H1 (cell line): ENCODE data around the gene SLC2A4RG. TPM values are rescaled to one million over a fixed set of nuclear protein-coding genes. Genes with fewer than 3 reads are reported as not detected.

Experiments used
- CTCF ChIA-PET: fragments of 300-600 bp; sonication (Branson Sonifier 250); formaldehyde crosslinking; loops from one replicate; lab custom pipeline; 2021; ENCODE audit not compliant: partially characterized antibody; lab: Charles Lee
- POLR2A ChIA-PET: fragments of 300-600 bp; sonication (Branson Sonifier 250); formaldehyde crosslinking; loops from one replicate; lab custom pipeline; 2021; ENCODE audit warnings: inconsistent platforms; ENCODE audit not compliant: partially characterized antibody; lab: Charles Lee
- DNase-seq, 2 experiments: peaks; one replicate each; pipeline versions ENCODE4 v3.0.0 to v3.0.0-alpha.2; 2010 to 2022; ENCODE audit warnings: low spot score in 2 of 2, low read depth in 1 of 2, mixed read lengths in 1 of 2
- FAIRE-seq: peaks from 2 replicates; lab custom pipeline; 2011; peaks lifted over from hg19 to GRCh38; lab: Jason Lieb, UNC
- H2AFZ ChIP-seq: 2 replicates; pipeline ENCODE4 v1.8.1; 2012; ENCODE audit warnings: low read length, inconsistent platforms
- H2AK5ac ChIP-seq: 2 replicates; pipeline ENCODE4 v1.6.1; 2013; ENCODE audit warnings: low read depth, low read length
- H2BK120ac ChIP-seq: replicated peaks from 2 replicates; pipeline ENCODE3; 2013; ENCODE audit warnings: low read depth, low read length, inconsistent platforms
- H2BK12ac ChIP-seq: 2 replicates; pipeline ENCODE4 v1.6.1; 2013; ENCODE audit warnings: low read depth, low read length
- H2BK15ac ChIP-seq: 2 replicates; pipeline ENCODE4 v1.6.1; 2013; ENCODE audit warnings: low read length
- H2BK20ac ChIP-seq: 2 replicates; pipeline ENCODE4 v1.6.1; 2013; ENCODE audit warnings: low read length
- H2BK5ac ChIP-seq: 2 replicates; pipeline ENCODE4 v1.6.1; 2013; ENCODE audit warnings: low read depth, low read length
- H3K14ac ChIP-seq: 2 replicates; pipeline ENCODE4 v1.6.1; 2013; ENCODE audit warnings: inconsistent platforms; ENCODE audit not compliant: insufficient read length
- H3K18ac ChIP-seq: 2 replicates; pipeline ENCODE4 v1.6.1; 2013; ENCODE audit warnings: low read length; ENCODE audit errors: extremely low read depth
- H3K23ac ChIP-seq: 2 replicates; pipeline ENCODE4 v1.6.1; 2013; ENCODE audit warnings: inconsistent platforms; ENCODE audit not compliant: insufficient read length
- H3K23me2 ChIP-seq: 2 replicates; pipeline ENCODE4 v1.6.1; 2013; ENCODE audit warnings: low read depth, low read length
- H3K27ac ChIP-seq: 2 replicates; pipeline ENCODE4 v1.6.1; 2011; ENCODE audit warnings: low read depth, low read length, inconsistent platforms
- H3K27me3 ChIP-seq, 4 experiments: replicated peaks in 1 of 4; 1 replicate in 1 of 4; 2 replicates in 3 of 4; pipeline versions ENCODE4 v1.6.1 to v1.8.1; 2011 to 2013; ENCODE audit warnings: low read length in 3 of 4, mild to moderate bottlenecking in 3 of 4, inconsistent platforms in 2 of 4, mixed read lengths in 2 of 4, moderate library complexity in 1 of 4; ENCODE audit not compliant: control insufficient read depth in 3 of 4, insufficient read depth in 3 of 4; ENCODE audit errors: extremely low read depth in 1 of 4
- H3K36me3 ChIP-seq, 4 experiments: 2 replicates each; pipeline versions ENCODE4 v1.6.1 to v1.8.1; 2011 to 2013; ENCODE audit warnings: mild to moderate bottlenecking in 4 of 4, low read length in 3 of 4, moderate library complexity in 2 of 4, control low read depth in 1 of 4, inconsistent platforms in 1 of 4; ENCODE audit not compliant: insufficient read depth in 4 of 4, control insufficient read depth in 2 of 4
- H3K4ac ChIP-seq: replicated peaks from 2 replicates; pipeline ENCODE3; 2013; ENCODE audit warnings: low read length, low read depth, mixed read lengths, inconsistent platforms; ENCODE audit not compliant: insufficient read length
- H3K4me1 ChIP-seq, 4 experiments: replicated peaks in 1 of 4; 1 replicate in 1 of 4; 2 replicates in 3 of 4; pipeline versions ENCODE4 v1.6.1 to v1.8.1; 2011 to 2013; ENCODE audit warnings: low read length in 3 of 4, inconsistent platforms in 2 of 4, mixed read lengths in 1 of 4; ENCODE audit not compliant: insufficient read depth in 4 of 4, control insufficient read depth in 3 of 4
- H3K4me2 ChIP-seq, 2 experiments: 2 replicates each; pipeline versions ENCODE4 v1.6.1 to v1.8.1; 2011 to 2013; ENCODE audit warnings: low read depth in 2 of 2, low read length in 2 of 2, control low read depth in 1 of 2, inconsistent platforms in 1 of 2, mild to moderate bottlenecking in 1 of 2; ENCODE audit not compliant: insufficient read depth in 1 of 2
- H3K4me3 ChIP-seq, 4 experiments: fragments of 200-600, 300-600 bp in 1 of 4; sonication (generic), shearing (Covaris generic), sonication (Bioruptor Twin) in 1 of 4; 2 replicates each; pipeline versions ENCODE4 v1.5.1 to v1.8.1; 2011 to 2016; ENCODE audit warnings: low read length in 4 of 4, low read depth in 3 of 4, control low read depth in 2 of 4, inconsistent platforms in 2 of 4, mild to moderate bottlenecking in 2 of 4, mixed read lengths in 1 of 4, moderate library complexity in 1 of 4; ENCODE audit not compliant: insufficient read depth in 2 of 4; ENCODE audit errors: extremely low read depth in 1 of 4
- H3K56ac ChIP-seq: replicated peaks from 2 replicates; pipeline ENCODE3; 2013; ENCODE audit warnings: low read depth, mild to moderate bottlenecking, mixed read lengths, low read length, inconsistent platforms; ENCODE audit not compliant: insufficient read length
- H3K79me1 ChIP-seq: 2 replicates; pipeline ENCODE4 v1.6.1; 2013; ENCODE audit warnings: low read depth, low read length, control low read depth
- H3K79me2 ChIP-seq, 2 experiments: 2 replicates each; pipeline versions ENCODE4 v1.6.1 to v1.8.1; 2012 to 2013; ENCODE audit warnings: low read length in 2 of 2, mild to moderate bottlenecking in 2 of 2, inconsistent platforms in 1 of 2; ENCODE audit not compliant: insufficient read depth in 2 of 2, control insufficient read depth in 1 of 2
- H3K9ac ChIP-seq, 4 experiments: replicated peaks in 1 of 4; 1 replicate in 1 of 4; 2 replicates in 3 of 4; pipeline versions ENCODE4 v1.6.1 to v1.8.1; 2011 to 2013; ENCODE audit warnings: low read depth in 3 of 4, low read length in 3 of 4, control low read depth in 2 of 4, mild to moderate bottlenecking in 2 of 4, moderate library complexity in 2 of 4, inconsistent platforms in 1 of 4; ENCODE audit errors: extremely low read depth in 1 of 4
- H3K9me3 ChIP-seq, 2 experiments: 2 replicates each; pipeline versions ENCODE4 v1.6.1 to v1.8.1; 2012 to 2013; ENCODE audit warnings: mild to moderate bottlenecking in 2 of 2, moderate library complexity in 2 of 2, control low read depth in 1 of 2, inconsistent platforms in 1 of 2, low read depth in 1 of 2, low read length in 1 of 2, mixed read lengths in 1 of 2; ENCODE audit not compliant: insufficient read depth in 2 of 2
- H4K20me1 ChIP-seq, 2 experiments: replicated peaks in 1 of 2; 2 replicates each; pipeline versions ENCODE3 to v1.8.1; 2011 to 2013; ENCODE audit warnings: inconsistent platforms in 2 of 2, low read length in 2 of 2, mild to moderate bottlenecking in 1 of 2; ENCODE audit not compliant: insufficient read depth in 2 of 2, control insufficient read depth in 1 of 2
- H4K5ac ChIP-seq: 2 replicates; pipeline ENCODE4 v1.6.1; 2013; ENCODE audit warnings: low read length, low read depth, mixed read lengths, inconsistent platforms; ENCODE audit not compliant: insufficient read length
- H4K8ac ChIP-seq: 2 replicates; pipeline ENCODE4 v1.8.0; 2013; ENCODE audit warnings: mild to moderate bottlenecking, moderate library complexity, low read length, inconsistent platforms; ENCODE audit not compliant: insufficient read depth; ENCODE audit errors: extremely low read depth
- H4K91ac ChIP-seq: replicated peaks from 2 replicates; pipeline ENCODE3; 2013; ENCODE audit warnings: low read length, mixed read lengths, inconsistent platforms; ENCODE audit not compliant: insufficient read length
- ATF3 ChIP-seq: IDR thresholded peaks from 2 replicates; pipeline ENCODE4 v1.6.1; 2011; ENCODE audit warnings: low read depth, mild to moderate bottlenecking, low read length; ENCODE audit not compliant: insufficient read depth
- BACH1 ChIP-seq: IDR thresholded peaks from 2 replicates; pipeline ENCODE4 v1.6.1; 2012; ENCODE audit warnings: low read length, improper control_type of control experiment
- CHD2 ChIP-seq: IDR thresholded peaks from 2 replicates; pipeline ENCODE4 v1.6.1; 2012; ENCODE audit warnings: low read length, improper control_type of control experiment
- CTBP2 ChIP-seq: IDR thresholded peaks from 2 replicates; pipeline ENCODE4 v1.7.0; 2011; ENCODE audit warnings: borderline replicate concordance, mild to moderate bottlenecking, moderate library complexity, mixed read lengths, low read length; ENCODE audit not compliant: insufficient read depth, insufficient read length
- HDAC2 ChIP-seq, 2 experiments: fragments of 300-600 bp in 1 of 2; sonication (generic) in 1 of 2; IDR thresholded peaks; 2 replicates each; pipeline ENCODE4 v1.6.1; 2011 to 2012; ENCODE audit warnings: low read depth in 2 of 2, low read length in 2 of 2, mild to moderate bottlenecking in 2 of 2, moderate library complexity in 2 of 2, borderline replicate concordance in 1 of 2, inconsistent platforms in 1 of 2
- KDM5A ChIP-seq: fragments of 200-600 bp; IDR thresholded peaks from 2 replicates; pipeline ENCODE4 v1.7.1; 2012; ENCODE audit warnings: mild to moderate bottlenecking, low read length, inconsistent platforms, mixed read lengths
- NANOG ChIP-seq: IDR thresholded peaks from 2 replicates; pipeline ENCODE4 v1.6.1; 2011; ENCODE audit warnings: low read length, low read depth, mild to moderate bottlenecking, inconsistent platforms; ENCODE audit not compliant: insufficient read depth, poor library complexity, severe bottlenecking
- POLR2A ChIP-seq, 2 experiments: IDR thresholded peaks; 1 replicate in 1 of 2; 2 replicates in 1 of 2; pipeline ENCODE4 v1.6.1; 2011; ENCODE audit warnings: low read depth in 2 of 2, low read length in 2 of 2, mild to moderate bottlenecking in 2 of 2; ENCODE audit errors: control extremely low read depth in 1 of 2
- POU5F1 ChIP-seq: IDR thresholded peaks from 2 replicates; pipeline ENCODE4 v1.6.1; 2011; ENCODE audit warnings: low read depth, mild to moderate bottlenecking, low read length, moderate library complexity
- SIRT6 ChIP-seq: IDR thresholded peaks from one replicate; pipeline ENCODE4 v1.7.1; 2012; ENCODE audit warnings: low read length, inconsistent platforms
- WGBS, 2 experiments: shearing (Covaris generic) in 1 of 2; methylation state at CpG; one replicate each; pipeline versions ENCODE4 v1.1.6 to v1.1.7; 2013 to 2015; ENCODE audit warnings: low lambda C conversion rate in 2 of 2, mixed read lengths in 2 of 2, inconsistent platforms in 1 of 2, low coverage in 1 of 2, missing lambda C conversion rate in 1 of 2; ENCODE audit not compliant: insufficient replicate concordance in 2 of 2, insufficient coverage in 1 of 2, insufficient read length in 1 of 2; ENCODE audit errors: extremely low coverage in 1 of 2, missing lambda C conversion rate in 1 of 2; 5-methylcytosine and 5-hydroxymethylcytosine counted together
- polyA plus RNA-seq, 7 experiments: library from polyadenylated mRNA; depleted of rRNA in 3 of 7; stranded (reverse) in 5 of 7; unstranded in 2 of 7; fragments of >200 nt in 5 of 7; fragments of 200-250 nt in 2 of 7; gene quantifications; 1 replicate in 5 of 7; 2 replicates in 1 of 7; 4 replicates in 1 of 7; pipeline versions ENCODE4 v1.2.1 to v1.2.3, GENCODE V29; 2011 to 2013; ENCODE audit warnings: missing spikeins in 2 of 7, mixed read lengths in 2 of 7
- total RNA-seq: library from RNA; stranded (reverse); fragmentation: NEBNext Ultra II Directional; extraction: Animal tissue kit (Norgen Biotek cat#: 25700); gene quantifications from 2 replicates; pipeline ENCODE4 v1.2.1, GENCODE V29; 2021
- TF ChIP-seq, protein P1 (sequence below): IDR thresholded peaks from 2 replicates; pipeline ENCODE4 v1.6.1; 2011; ENCODE audit warnings: low read length, improper control_type of control experiment

SLC2A4RG gene
- total and polyA plus RNA-seq, 2 of the 8 experiments (the other 6 are each of a cell fraction or from before 2014, with no cell fraction given): 15.9 to 29.1 TPM

DNA sequence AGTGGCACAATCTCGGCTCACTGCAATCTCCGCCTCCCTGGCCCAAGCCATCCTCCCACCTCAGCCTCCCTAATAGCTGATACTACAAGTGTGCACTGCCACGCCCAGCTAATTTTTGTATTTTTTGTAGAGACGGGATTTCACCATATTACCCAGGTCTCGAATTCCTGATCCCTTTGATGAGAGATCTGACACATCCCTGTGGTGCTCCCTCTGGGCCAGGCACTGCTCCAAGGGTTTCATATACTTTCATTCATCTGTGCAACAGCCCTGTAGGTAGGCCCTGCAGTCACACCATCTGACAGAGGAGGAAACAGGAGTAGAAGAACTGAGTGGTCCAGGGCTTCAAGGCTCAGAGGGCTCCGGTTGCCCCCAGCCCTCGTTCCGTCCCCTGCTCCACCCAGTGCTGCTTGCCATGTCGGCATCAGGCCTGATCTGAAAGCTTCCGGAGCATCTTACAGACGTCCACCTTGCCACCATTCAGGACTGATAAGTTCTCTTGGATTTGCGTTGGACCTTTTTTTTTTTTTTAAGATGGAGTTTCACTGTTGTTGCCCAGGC lies 28.4 kb upstream of the SLC2A4RG start:
- no peak overlapping the region for H2BK5ac ChIP-seq
- 84% methylated on average over 11 of the region's 12 CpGs; no CpG with 5 or more reads in 1 of the 2 experiments for WGBS, 2 experiments
- H2AK5ac ChIP-seq: no peak overlapping the region
- H3K9me3 ChIP-seq: no peaks in the 10 kb centered on the region
- H3K4me1 ChIP-seq: peaks cover 0 to 11% (median 6%) of the 10 kb centered on the region in 4 experiments; a peak in 5 of 7 replicates
- H4K5ac ChIP-seq: no peak overlapping the region
- H3K27ac ChIP-seq: no peak overlapping the region
- peaks cover 5% of the 10 kb centered on the region; the same call in 1 of the 2 replicates for H3K23me2 ChIP-seq
- H3K79me1 ChIP-seq: peaks cover 5% of the 10 kb centered on the region; the same call in 1 of the 2 replicates
- peaks cover 5 to 11% of the 10 kb centered on the region in 2 experiments for H4K20me1 ChIP-seq
- no peak overlapping the region for H2BK20ac ChIP-seq
- no peak overlapping the region for H3K9ac ChIP-seq
- POLR2A ChIA-PET: interaction anchor here (1.8 to 1.9 kb wide), 2 partner anchors 8 to 12 kb away, joined by 5 to 6 read pairs; no protein-coding TSS in a partner anchor
- H2BK15ac ChIP-seq: no peak overlapping the region
- no peak overlapping the region for H2BK120ac ChIP-seq
- no peak overlapping the region for H3K14ac ChIP-seq
- peaks cover 2 to 21% (median 4%) of the 10 kb centered on the region in 4 experiments for H3K36me3 ChIP-seq
- H2BK12ac ChIP-seq: no peak overlapping the region
- H3K18ac ChIP-seq: no peak overlapping the region
- FAIRE-seq: no peak
- CTCF ChIA-PET: interaction anchor here (1.0 to 1.3 kb wide), 3 partner anchors 14 to 63 kb away, joined by 3 to 4 read pairs (median 4); no protein-coding TSS in a partner anchor
- no peak overlapping the region for H3K23ac ChIP-seq
- no peaks in the 10 kb centered on the region for H3K27me3 ChIP-seq
- H3K56ac ChIP-seq: no peak overlapping the region
- H3K4me2 ChIP-seq: no peak overlapping the region
- no peak for DNase-seq
- H3K79me2 ChIP-seq: peaks cover 0 to 65% of the 10 kb centered on the region in 2 experiments; a peak in 3 of 4 replicates
- no peak overlapping the region for H3K4me3 ChIP-seq
- H2AFZ ChIP-seq: no peak overlapping the region
- H3K4ac ChIP-seq: no peak overlapping the region
- H4K91ac ChIP-seq: no peak overlapping the region
- no peak overlapping the region for H4K8ac ChIP-seq
- TF ChIP-seq POLR2A (IDR thresholded peaks at IDR 0.05; ENCODE audit: control extremely low read depth in 1 of 2, low read depth in 2 of 2, low read length in 2 of 2) (no peak), SIRT6 (no peak), CHD2 (no peak), CTBP2 (no peak), BACH1 (no peak), ATF3 (no peak), HDAC2 (IDR thresholded peaks at IDR 0.05; ENCODE audit: borderline replicate concordance in 1 of 2, low read depth in 2 of 2, low read length in 2 of 2) (no peak), NANOG (no peak), POU5F1 (no peak), KDM5A (no peak)
- TF ChIP-seq, protein P1, sequence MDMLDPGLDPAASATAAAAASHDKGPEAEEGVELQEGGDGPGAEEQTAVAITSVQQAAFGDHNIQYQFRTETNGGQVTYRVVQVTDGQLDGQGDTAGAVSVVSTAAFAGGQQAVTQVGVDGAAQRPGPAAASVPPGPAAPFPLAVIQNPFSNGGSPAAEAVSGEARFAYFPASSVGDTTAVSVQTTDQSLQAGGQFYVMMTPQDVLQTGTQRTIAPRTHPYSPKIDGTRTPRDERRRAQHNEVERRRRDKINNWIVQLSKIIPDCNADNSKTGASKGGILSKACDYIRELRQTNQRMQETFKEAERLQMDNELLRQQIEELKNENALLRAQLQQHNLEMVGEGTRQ: no peak
